Muscle of back (tissue), 11 donors: ENCODE results near the gene INPP4B. TPM values are rescaled to one million over a fixed set of nuclear protein-coding genes. Genes with fewer than 3 reads are reported as not detected.

ENCODE experiments used
- DNase-seq, 3 donors: peaks; one replicate each; pipeline versions ENCODE4 v3.0.0 to v3.0.0-alpha.2; 2013
- polyA plus RNA-seq, 10 donors: library from polyadenylated mRNA; unstranded; fragments of 120-200 nt; gene quantifications; one replicate each; pipeline ENCODE4 v1.2.1, GENCODE V29; 2013; ENCODE audit not compliant: insufficient read length in 10 of 10

INPP4B gene
- polyA plus RNA-seq, 10 donors = 24.9 to 49.1 (median 31.6) TPM

- peak in 1 of 3 donors; percentile 10 for DNase-seq
Observed at GRCh38 chr4:142728233-142728632, 117.9 kb downstream of the INPP4B start.

GRCh38 chr4:142727149-142727548 is 119.0 kb downstream of the INPP4B start:
- DNase-seq = no peak

- no peak for DNase-seq
Observed at GRCh38 chr4:142725886-142726285, 120.2 kb downstream of the INPP4B start.

- DNase-seq = no peak
Observed at GRCh38 chr4:142721187-142721586, 124.9 kb downstream of the INPP4B start.

GRCh38 chr4:142719854-142720541 is 126.1 kb downstream of the INPP4B start:
- DNase-seq = peak in 2 of 3 donors; percentile 20 to 33

- no peak for DNase-seq
Observed at GRCh38 chr4:142718981-142719380, 127.1 kb downstream of the INPP4B start.

GRCh38 chr4:142715727-142716126 is 130.4 kb downstream of the INPP4B start:
- no peak for DNase-seq

- no peak for DNase-seq
Observed at GRCh38 chr4:142713282-142714030, 132.6 kb downstream of the INPP4B start.

- DNase-seq = no peak
Observed at GRCh38 chr4:142708231-142708630, 137.9 kb downstream of the INPP4B start.

GRCh38 chr4:142707401-142707800 is 138.7 kb downstream of the INPP4B start:
- DNase-seq = no peak

- DNase-seq = no peak
Observed at GRCh38 chr4:142706381-142706780, 139.7 kb downstream of the INPP4B start.

- no peak for DNase-seq
Observed at GRCh38 chr4:142705820-142706219, 140.3 kb downstream of the INPP4B start.

- no peak for DNase-seq
Observed at GRCh38 chr4:142703694-142704309, 142.3 kb downstream of the INPP4B start.

GRCh38 chr4:142701017-142701416 is 145.1 kb downstream of the INPP4B start:
- no peak for DNase-seq

- no peak for DNase-seq
Observed at GRCh38 chr4:142700531-142700930, 145.6 kb downstream of the INPP4B start.

- DNase-seq = no peak
Observed at GRCh38 chr4:142698552-142698951, 147.5 kb downstream of the INPP4B start.

GRCh38 chr4:142697928-142698327 is 148.2 kb downstream of the INPP4B start:
- no peak for DNase-seq

- no peak for DNase-seq
Observed at GRCh38 chr4:142697320-142697719, 148.8 kb downstream of the INPP4B start.

GRCh38 chr4:142696334-142697122 is 149.6 kb downstream of the INPP4B start:
- no peak for DNase-seq

- DNase-seq = no peak
Observed at GRCh38 chr4:142690406-142691163, 155.5 kb downstream of the INPP4B start.

- no peak for DNase-seq
Observed at GRCh38 chr4:142687547-142688275, 158.4 kb downstream of the INPP4B start.
